ENCODE results near the gene ORC3.

DNA sequence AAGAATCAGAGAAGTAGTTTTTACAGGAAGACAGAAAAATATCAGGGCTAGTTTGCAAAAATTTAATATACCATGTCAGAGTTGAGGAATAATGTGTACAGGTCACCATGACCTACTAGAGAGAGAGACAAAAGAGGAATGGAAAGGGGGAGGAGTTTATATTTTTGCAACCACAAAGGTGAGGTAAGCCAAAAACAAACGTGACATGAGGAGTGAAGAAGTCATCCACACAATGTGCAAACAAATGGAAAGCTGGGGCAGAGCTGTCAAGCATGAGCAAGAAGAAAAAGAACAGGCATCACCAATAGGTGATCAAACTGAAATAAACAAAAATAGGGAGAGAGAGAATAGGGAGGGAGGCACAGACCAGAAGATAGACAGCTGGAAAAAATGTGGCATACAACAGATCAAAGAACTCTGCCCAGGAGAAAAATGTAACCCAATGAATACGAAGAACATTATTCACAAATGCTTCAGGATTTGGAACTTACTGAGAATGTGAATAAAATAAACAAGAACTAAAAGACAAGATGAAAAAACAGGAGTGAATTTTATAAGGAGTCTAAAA lies 15.6 kb upstream of the ORC3 start:
- TF ChIP-seq, protein P1, sequence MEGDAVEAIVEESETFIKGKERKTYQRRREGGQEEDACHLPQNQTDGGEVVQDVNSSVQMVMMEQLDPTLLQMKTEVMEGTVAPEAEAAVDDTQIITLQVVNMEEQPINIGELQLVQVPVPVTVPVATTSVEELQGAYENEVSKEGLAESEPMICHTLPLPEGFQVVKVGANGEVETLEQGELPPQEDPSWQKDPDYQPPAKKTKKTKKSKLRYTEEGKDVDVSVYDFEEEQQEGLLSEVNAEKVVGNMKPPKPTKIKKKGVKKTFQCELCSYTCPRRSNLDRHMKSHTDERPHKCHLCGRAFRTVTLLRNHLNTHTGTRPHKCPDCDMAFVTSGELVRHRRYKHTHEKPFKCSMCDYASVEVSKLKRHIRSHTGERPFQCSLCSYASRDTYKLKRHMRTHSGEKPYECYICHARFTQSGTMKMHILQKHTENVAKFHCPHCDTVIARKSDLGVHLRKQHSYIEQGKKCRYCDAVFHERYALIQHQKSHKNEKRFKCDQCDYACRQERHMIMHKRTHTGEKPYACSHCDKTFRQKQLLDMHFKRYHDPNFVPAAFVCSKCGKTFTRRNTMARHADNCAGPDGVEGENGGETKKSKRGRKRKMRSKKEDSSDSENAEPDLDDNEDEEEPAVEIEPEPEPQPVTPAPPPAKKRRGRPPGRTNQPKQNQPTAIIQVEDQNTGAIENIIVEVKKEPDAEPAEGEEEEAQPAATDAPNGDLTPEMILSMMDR (conservative IDR thresholded peaks at IDR 0.05; ENCODE audit: low read depth, low read length): no peak
- TF ChIP-seq EZH2phosphoT487 (IDR thresholded peaks at IDR 0.05; ENCODE audit: borderline replicate concordance, low read length) (no peak), EZH2 (IDR thresholded peaks at IDR 0.05; ENCODE audit: low read length, unreplicated experiment) (no peak)

All from PC-3 (cell line).